ENCODE measurements around the gene ZNF689. TPM values are rescaled to one million over a fixed set of nuclear protein-coding genes. Genes with fewer than 3 reads are reported as not detected.

The ZNF689 gene
- total RNA-seq, 1 experiment from 2014 or later: 21.1 TPM

DNA sequence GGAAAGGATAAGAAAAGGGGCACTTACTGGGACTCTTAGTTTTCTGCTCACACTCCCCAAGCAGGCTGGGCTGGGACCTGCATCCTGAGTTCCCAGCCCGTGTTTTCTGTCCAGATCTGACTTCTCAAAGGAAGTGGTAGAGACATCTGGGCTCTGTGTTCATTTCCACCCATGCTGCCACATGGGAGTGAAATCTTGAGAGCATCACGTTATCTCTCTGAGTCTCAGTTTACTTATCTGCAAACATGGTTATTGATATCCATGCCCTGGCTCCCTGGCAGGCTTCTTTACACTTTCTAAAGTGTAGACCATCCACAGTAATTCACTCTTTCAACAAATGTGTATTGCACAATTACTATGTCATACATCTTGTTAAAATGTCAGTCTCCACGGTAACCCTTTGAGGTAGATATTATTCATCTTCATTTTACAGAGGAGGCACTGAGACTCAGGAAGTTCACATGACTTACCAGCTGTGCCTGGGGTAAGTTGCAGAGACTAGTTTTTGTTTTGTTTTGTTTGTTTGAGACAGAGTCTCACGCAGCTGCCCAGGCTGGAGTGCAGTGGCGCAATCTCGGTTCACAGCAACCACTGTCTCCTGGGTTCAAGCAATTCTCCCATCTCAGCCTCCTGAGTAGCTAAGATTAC lies 42.1 kb downstream of the ZNF689 start:
- H3K9me3 ChIP-seq (ENCODE audit: control insufficient read depth, low read depth, low read length): no peaks in the 10 kb centered on the region
- WGBS (ENCODE audit: extremely low coverage, insufficient read length, low lambda C conversion rate): no CpG with 5 or more reads among the region's 6 CpGs
- no peak overlapping the region for H3K27ac ChIP-seq (ENCODE audit: insufficient read length, low read depth, low read length)
- H3K56ac ChIP-seq (ENCODE audit: insufficient read length, low read depth, low read length): no peak overlapping the region
- Mint-ChIP-seq H3K27me3 (ENCODE audit: low read depth) (peaks cover 12% of the 10 kb centered on the region), H3K27ac (no peak overlapping the region), H3K9me3 (no peaks in the 10 kb centered on the region), H3K4me3 (no peak overlapping the region), H3K4me1 (peaks cover 13 to 22% of the 10 kb centered on the region in 2 experiments), H3K36me3 (ENCODE audit: insufficient read depth in 1 of 3, low read depth in 3 of 3) (no peaks in the 10 kb centered on the region)
- no peak overlapping the region for H3K4ac ChIP-seq (ENCODE audit: low read depth, low read length)
- H2BK20ac ChIP-seq (ENCODE audit: low read depth, low read length, poor library complexity, severe bottlenecking): no peak overlapping the region
- no peak overlapping the region for H2BK15ac ChIP-seq (ENCODE audit: low read depth, low read length)
- H3K23ac ChIP-seq (ENCODE audit: insufficient read length, low read depth, low read length): no peak overlapping the region
- TF ChIP-seq, protein P1, sequence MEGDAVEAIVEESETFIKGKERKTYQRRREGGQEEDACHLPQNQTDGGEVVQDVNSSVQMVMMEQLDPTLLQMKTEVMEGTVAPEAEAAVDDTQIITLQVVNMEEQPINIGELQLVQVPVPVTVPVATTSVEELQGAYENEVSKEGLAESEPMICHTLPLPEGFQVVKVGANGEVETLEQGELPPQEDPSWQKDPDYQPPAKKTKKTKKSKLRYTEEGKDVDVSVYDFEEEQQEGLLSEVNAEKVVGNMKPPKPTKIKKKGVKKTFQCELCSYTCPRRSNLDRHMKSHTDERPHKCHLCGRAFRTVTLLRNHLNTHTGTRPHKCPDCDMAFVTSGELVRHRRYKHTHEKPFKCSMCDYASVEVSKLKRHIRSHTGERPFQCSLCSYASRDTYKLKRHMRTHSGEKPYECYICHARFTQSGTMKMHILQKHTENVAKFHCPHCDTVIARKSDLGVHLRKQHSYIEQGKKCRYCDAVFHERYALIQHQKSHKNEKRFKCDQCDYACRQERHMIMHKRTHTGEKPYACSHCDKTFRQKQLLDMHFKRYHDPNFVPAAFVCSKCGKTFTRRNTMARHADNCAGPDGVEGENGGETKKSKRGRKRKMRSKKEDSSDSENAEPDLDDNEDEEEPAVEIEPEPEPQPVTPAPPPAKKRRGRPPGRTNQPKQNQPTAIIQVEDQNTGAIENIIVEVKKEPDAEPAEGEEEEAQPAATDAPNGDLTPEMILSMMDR (conservative IDR thresholded peaks at IDR 0.05): no peak
- H2BK12ac ChIP-seq (ENCODE audit: insufficient read length, low read depth, low read length): no peak overlapping the region
- no peak overlapping the region for H2BK120ac ChIP-seq (ENCODE audit: low read depth, low read length, poor library complexity, severe bottlenecking)
- no peak overlapping the region for H4K8ac ChIP-seq (replicated peaks; ENCODE audit: insufficient read length, low read depth, low read length)
- H3K27me3 ChIP-seq (ENCODE audit: insufficient read depth, low read length): no peaks in the 10 kb centered on the region
- H4K91ac ChIP-seq (ENCODE audit: insufficient read length, low read depth, low read length): no peak overlapping the region
- H3K4me1 ChIP-seq (ENCODE audit: insufficient read depth, low read length): no peaks in the 10 kb centered on the region; the same call in 1 of the 2 replicates
- no peak overlapping the region for H2AK5ac ChIP-seq (ENCODE audit: insufficient read length, low read length)
- H2BK5ac ChIP-seq (ENCODE audit: insufficient read length, low read length): no peak overlapping the region
- H3K18ac ChIP-seq (ENCODE audit: insufficient read length, low read depth, low read length): no peak overlapping the region
- H4K20me1 ChIP-seq (ENCODE audit: control insufficient read depth, insufficient read depth, insufficient read length): no peaks in the 10 kb centered on the region
- no peak overlapping the region for H3T11ph ChIP-seq (ENCODE audit: low read length)
- H3K9ac ChIP-seq (ENCODE audit: extremely low read depth, insufficient read length, low read length): no peak overlapping the region
- H3K79me2 ChIP-seq (ENCODE audit: insufficient read depth, low read length): no peaks in the 10 kb centered on the region
- no peak overlapping the region for H3K4me2 ChIP-seq (ENCODE audit: insufficient read depth, insufficient read length, low read length)
- no peak for DNase-seq
- no peak overlapping the region for H2AFZ ChIP-seq (ENCODE audit: low read length)
- no peaks in the 10 kb centered on the region for H3K79me1 ChIP-seq (ENCODE audit: insufficient read depth, low read depth, low read length, poor library complexity, severe bottlenecking)
- H3K23me2 ChIP-seq (ENCODE audit: insufficient read length, low read depth, low read length, poor library complexity, severe bottlenecking): peaks cover 16% of the 10 kb centered on the region
- H3K14ac ChIP-seq (ENCODE audit: insufficient read depth, low read length): no peak overlapping the region
- no peak overlapping the region for H4K5ac ChIP-seq (ENCODE audit: insufficient read length, low read depth, low read length)

Data from H9 (cell line).